Rectal smooth muscle tissue (tissue), 1 donor: ENCODE data around the gene HOXB4.

Source experiments
- H3K27ac ChIP-seq: one replicate; pipeline ENCODE4 v1.7.0; 2013; ENCODE audit warnings: low read depth, low read length, inconsistent platforms
- H3K27me3 ChIP-seq: one replicate; pipeline ENCODE4 v1.7.0; 2013; ENCODE audit warnings: low read length; ENCODE audit not compliant: control insufficient read depth, insufficient read depth
- H3K36me3 ChIP-seq: one replicate; pipeline ENCODE4 v1.7.0; 2013; ENCODE audit warnings: low read length; ENCODE audit not compliant: control insufficient read depth, insufficient read depth
- H3K4me1 ChIP-seq: one replicate; pipeline ENCODE4 v1.7.0; 2013; ENCODE audit warnings: low read length; ENCODE audit not compliant: control insufficient read depth, insufficient read depth
- H3K4me3 ChIP-seq: one replicate; pipeline ENCODE4 v1.7.0; 2013; ENCODE audit warnings: low read length
- H3K9ac ChIP-seq: one replicate; pipeline ENCODE4 v1.7.0; 2013; ENCODE audit warnings: low read length

HOXB4 gene

DNA sequence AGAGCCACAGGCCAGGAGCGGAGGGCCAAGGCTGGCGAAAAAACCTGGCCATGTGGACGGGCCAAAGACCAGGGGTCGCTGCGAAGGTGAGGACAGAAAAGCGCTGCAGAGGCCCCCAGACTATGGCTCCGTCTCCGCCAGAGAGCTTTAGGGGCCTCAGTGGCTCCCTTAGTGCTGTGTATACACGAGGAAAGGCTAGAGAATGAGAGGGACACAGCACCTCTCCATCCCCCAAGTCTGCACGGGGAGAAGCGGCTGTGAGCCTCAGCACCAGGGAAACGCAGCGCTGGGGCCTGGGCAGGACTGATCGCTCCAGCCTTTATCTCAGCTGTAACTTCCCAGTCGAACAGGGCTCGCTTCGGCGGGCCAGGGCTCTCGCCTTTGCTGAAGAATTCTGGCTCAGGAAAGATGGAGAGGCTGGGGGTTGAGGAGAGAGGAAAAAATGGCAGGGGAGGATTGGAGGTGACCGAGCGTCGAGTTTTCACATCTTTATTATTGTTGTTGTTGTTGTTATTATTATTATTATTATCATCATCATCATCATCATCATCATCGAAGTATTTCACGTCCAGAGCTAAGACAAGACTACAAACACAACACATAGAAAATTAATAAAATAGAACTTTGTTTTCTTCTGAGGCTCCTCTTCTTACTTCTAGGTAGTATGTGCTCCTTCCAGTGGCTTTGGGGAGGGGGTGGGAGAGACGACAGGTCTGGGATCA lies 17.3 kb upstream of the HOXB4 start:
- peaks cover 29% of the 10 kb centered on the region for H3K4me1 ChIP-seq
- H3K4me3 ChIP-seq: peak overlapping the region; percentile 94
- peak overlapping the region; percentile 90 for H3K27ac ChIP-seq
- H3K9ac ChIP-seq: no peak overlapping the region
- H3K36me3 ChIP-seq: no peaks in the 10 kb centered on the region
- H3K27me3 ChIP-seq: peaks cover 2% of the 10 kb centered on the region

DNA sequence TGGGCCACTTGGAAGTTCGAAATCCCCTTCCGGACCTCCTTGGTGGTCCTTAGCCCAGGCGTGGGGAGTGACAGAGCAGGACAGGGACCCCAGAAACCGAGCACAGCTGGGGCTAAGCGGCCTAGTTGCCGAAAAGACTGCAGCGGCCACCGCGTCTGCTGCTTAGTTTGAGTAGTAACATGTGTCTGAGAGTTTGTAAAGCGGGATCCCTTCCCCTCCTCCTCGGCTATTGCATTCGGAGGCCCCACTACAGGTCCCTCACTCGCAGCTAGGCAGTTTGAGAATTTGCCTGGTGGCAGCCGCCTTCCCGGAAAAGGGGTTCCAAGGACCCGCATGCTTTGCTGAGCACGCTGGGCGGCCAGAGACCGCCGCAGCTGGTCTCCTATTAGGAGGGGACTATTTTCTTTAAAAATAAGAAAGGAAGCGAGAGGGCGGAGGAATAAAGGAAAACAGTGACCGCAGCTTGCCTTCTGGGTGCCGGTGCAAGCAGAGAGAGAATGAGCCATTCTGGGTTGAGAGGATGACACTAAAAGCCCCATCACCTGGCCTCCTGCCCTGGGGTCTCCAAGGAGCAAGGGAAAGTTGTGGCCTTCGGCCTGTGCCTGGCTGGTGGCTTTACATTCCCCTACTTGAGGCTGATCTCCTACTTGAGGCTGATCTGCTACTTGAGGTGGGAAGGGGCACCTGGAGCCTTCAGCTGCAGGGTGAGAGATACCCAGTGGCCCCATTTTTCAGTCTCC lies 16.6 kb upstream of the HOXB4 start:
- Histone ChIP-seq H3K9ac (no peak overlapping the region), H3K27me3 (peaks cover 2% of the 10 kb centered on the region), H3K27ac (peak overlapping the region; percentile 90), H3K4me3 (peak overlapping the region; percentile 94), H3K36me3 (no peaks in the 10 kb centered on the region), H3K4me1 (peaks cover 23% of the 10 kb centered on the region)

GRCh38 chr17:48593840-48594537 lies 15.8 kb upstream of the HOXB4 start:
- H3K36me3 ChIP-seq: no peaks in the 10 kb centered on the region
- peaks cover 21% of the 10 kb centered on the region for H3K4me1 ChIP-seq
- H3K27me3 ChIP-seq: peaks cover 2% of the 10 kb centered on the region
- H3K4me3 ChIP-seq: peak overlapping the region; percentile 94
- no peak overlapping the region for H3K9ac ChIP-seq
- H3K27ac ChIP-seq: peak overlapping the region; percentile 90

- Histone ChIP-seq H3K36me3 (no peaks in the 10 kb centered on the region), H3K4me3 (peak within 1 kb of the TSS; percentile 94), H3K4me1 (peaks cover 21% of the 10 kb centered on the region), H3K27me3 (no peaks in the 10 kb centered on the region), H3K27ac (peak within 1 kb of the TSS; percentile 90), H3K9ac (no peak within 1 kb of the TSS)
Observed at GRCh38 chr17:48593126-48593829, 15.1 kb upstream of the HOXB4 start, which contains the start of gene HOXB5. Gene HOXB5, minus strand, starts transcription at chr17:48593779. Its CDS starts 97 bp downstream, at chr17:48593682.

DNA sequence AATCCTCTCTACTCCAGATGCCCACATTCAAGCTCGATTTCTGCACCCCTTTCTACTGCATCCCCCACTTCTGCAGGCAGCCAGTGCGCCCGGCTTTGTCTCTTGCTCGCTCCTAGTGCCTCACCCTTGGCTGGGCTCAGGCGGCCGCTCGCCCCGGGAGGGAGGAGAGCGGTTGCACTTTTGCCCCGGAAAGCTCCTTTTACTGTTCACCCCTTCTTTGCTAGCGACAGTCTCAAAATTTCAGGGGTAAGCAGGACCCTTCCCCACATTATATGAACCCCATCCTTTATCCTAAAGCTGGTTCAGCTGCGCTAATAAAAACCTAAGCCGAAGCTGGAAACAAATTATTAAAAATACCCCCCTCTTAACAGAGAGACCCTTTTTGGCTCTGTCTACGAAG lies 14.4 kb upstream of the HOXB4 start:
- Histone ChIP-seq H3K9ac (no peak overlapping the region), H3K27ac (peak overlapping the region; percentile 90), H3K36me3 (no peaks in the 10 kb centered on the region), H3K4me3 (peak overlapping the region; percentile 94), H3K27me3 (no peaks in the 10 kb centered on the region), H3K4me1 (peaks cover 21% of the 10 kb centered on the region)

DNA sequence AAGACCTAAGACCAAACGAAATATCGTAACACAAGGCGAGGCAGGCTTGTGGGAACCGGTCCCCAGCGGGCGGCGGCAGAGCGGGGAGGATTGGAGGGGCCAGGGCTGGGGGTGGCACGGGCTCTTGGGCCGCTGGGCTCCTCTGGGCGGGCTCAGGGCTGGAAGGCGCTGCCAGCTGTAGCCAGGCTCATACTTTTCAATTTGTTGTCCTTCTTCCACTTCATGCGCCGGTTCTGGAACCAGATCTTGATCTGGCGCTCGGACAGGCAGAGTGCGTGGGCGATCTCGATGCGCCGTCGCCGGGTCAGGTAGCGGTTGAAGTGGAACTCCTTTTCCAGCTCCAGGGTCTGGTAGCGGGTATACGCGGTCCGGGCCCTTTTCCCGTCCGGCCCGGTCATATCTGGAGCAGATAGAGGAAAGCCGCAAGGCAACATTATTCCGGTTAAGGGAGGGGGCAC lies 13.9 kb upstream of the HOXB4 start:
- Histone ChIP-seq H3K36me3 (no peaks in the 10 kb centered on the region), H3K4me1 (peaks cover 25% of the 10 kb centered on the region), H3K9ac (no peak overlapping the region), H3K4me3 (peak overlapping the region; percentile 94), H3K27me3 (no peaks in the 10 kb centered on the region), H3K27ac (peak overlapping the region; percentile 90)

GRCh38 chr17:48591255-48592056 lies 13.3 kb upstream of the HOXB4 start:
- Histone ChIP-seq H3K4me3 (peak overlapping the region; percentile 94), H3K9ac (peak overlapping the region; percentile 5)

GRCh38 chr17:48590607-48591161 lies 12.5 kb upstream of the HOXB4 start:
- no peaks in the 10 kb centered on the region for H3K27me3 ChIP-seq
- H3K36me3 ChIP-seq: no peaks in the 10 kb centered on the region
- H3K4me1 ChIP-seq: peaks cover 25% of the 10 kb centered on the region
- H3K9ac ChIP-seq: peak overlapping the region; percentile 5
- peak overlapping the region; percentile 94 for H3K4me3 ChIP-seq
- peak overlapping the region; percentile 90 for H3K27ac ChIP-seq

More at GRCh38 chr17:48591255-48592056, 13.3 kb upstream of the HOXB4 start:
- no peaks in the 10 kb centered on the region for H3K36me3 ChIP-seq
- peak overlapping the region; percentile 90 for H3K27ac ChIP-seq
- H3K4me1 ChIP-seq: peaks cover 28% of the 10 kb centered on the region
- H3K27me3 ChIP-seq: no peaks in the 10 kb centered on the region

GRCh38 chr17:48589831-48590606 lies 11.9 kb upstream of the HOXB4 start, which contains the start of gene HOXB3:
Gene HOXB3, minus strand, starts transcription at chr17:48590241. Its CDS starts 37,767 bp downstream, at chr17:48552474.
- Histone ChIP-seq H3K36me3 (no peaks in the 10 kb centered on the region), H3K4me3 (peak within 1 kb of the TSS; percentile 94), H3K4me1 (peaks cover 18% of the 10 kb centered on the region), H3K27ac (peak within 1 kb of the TSS; percentile 90), H3K27me3 (no peaks in the 10 kb centered on the region), H3K9ac (peak within 1 kb of the TSS; percentile 19)

DNA sequence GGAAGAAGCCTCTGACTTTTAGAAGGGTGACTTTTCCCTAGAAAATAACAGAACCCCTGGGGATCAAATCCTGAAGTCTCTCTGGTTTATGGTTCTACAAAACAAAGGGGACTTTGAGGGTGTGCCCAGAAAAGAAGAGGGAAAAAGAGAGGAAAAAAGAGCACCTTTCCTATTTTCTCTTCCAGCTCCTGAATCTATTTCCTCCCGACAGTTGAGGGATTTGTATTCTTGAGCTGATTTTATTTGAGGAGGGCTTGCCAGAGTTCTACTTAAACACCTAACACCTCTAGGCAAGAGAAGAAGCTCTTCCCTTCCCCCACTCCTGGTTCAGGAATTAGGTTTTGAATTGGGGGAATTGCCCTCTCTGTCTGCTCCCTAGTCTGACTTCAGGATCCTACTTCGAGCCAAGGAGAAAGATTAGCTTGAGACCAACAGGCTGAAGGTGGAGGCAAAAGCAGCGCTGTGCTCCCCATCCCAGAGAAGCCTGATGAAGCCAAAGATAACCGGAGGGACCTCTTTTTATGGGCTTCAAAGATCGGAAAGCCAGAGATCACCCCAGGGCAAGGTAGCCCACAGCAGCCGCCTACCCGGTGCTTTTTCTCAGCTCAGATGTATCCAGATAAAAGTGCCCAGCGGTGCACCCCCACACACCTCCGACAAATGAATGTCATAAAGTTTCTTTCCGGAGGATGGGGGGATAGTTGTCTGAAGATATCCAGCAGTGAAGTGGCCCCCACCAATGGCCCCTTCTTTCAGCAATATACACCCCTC lies 11.1 kb upstream of the HOXB4 start:
- H3K4me1 ChIP-seq: peaks cover 18% of the 10 kb centered on the region
- peak overlapping the region; percentile 90 for H3K27ac ChIP-seq
- H3K9ac ChIP-seq: peak overlapping the region; percentile 19
- peak overlapping the region; percentile 94 for H3K4me3 ChIP-seq
- no peaks in the 10 kb centered on the region for H3K36me3 ChIP-seq
- H3K27me3 ChIP-seq: no peaks in the 10 kb centered on the region
